Measurements from ENCODE around the gene ZNF488.

DNA sequence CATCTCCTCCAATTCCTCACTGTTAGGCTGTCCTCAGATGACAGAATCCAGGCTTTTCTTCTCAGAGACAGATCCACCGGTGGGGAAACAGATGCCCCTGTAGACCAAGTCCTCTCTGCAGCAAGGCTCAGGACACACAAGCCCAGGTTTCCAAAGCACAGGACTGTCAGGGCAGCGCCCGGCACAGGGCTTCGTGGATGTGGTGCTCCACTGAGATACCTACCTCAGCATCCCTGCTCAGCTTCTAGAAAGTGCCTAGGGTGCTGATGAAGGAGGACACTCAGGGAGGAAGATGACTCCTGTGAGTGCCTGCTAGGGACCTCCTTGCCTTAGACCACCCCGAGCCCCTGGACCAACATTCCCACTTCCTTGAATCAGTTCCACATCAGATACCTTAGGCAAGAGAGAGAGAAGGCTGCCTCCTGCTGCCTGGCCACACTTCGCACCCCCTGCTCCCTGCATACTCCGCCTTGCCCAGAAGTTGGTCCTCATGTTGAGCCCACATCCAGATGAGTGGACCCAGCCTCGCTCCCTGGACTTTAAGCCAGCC is 44.8 kb downstream of the ZNF488 start:
- no peak for TF ChIP-seq EZH2 (IDR thresholded peaks at IDR 0.05)
- TF ChIP-seq POLR2AphosphoS5 (IDR thresholded peaks at IDR 0.05; ENCODE audit: borderline replicate concordance, low read depth, low read length) = no peak

Measured in SK-N-MC (cell line).